Subcutaneous abdominal adipose tissue (tissue), 5 donors: ENCODE results near the gene SSBP1.
"Not testable (repeated sequence)": the region's sequence is repeated elsewhere in the genome, so short reads cannot be mapped to it uniquely, and the experiment has no call there.

ENCODE experiments used
- H3K27ac ChIP-seq: one replicate; pipeline ENCODE4 v1.7.0; 2013; ENCODE audit warnings: low read depth, mild to moderate bottlenecking, inconsistent platforms, low read length, moderate library complexity
- H3K27me3 ChIP-seq, 5 donors: one replicate each; pipeline ENCODE4 v1.7.0; 2013; ENCODE audit warnings: low read length in 5 of 5, inconsistent platforms in 1 of 5; ENCODE audit not compliant: control insufficient read depth in 5 of 5, insufficient read depth in 4 of 5
- H3K36me3 ChIP-seq, 5 donors: one replicate each; pipeline ENCODE4 v1.7.0; 2013; ENCODE audit warnings: low read length in 5 of 5; ENCODE audit not compliant: control insufficient read depth in 5 of 5, insufficient read depth in 5 of 5
- H3K4me1 ChIP-seq, 5 donors: one replicate each; pipeline ENCODE4 v1.7.0; 2013; ENCODE audit warnings: low read length in 5 of 5, mild to moderate bottlenecking in 3 of 5, moderate library complexity in 1 of 5; ENCODE audit not compliant: control insufficient read depth in 5 of 5, insufficient read depth in 5 of 5
- H3K4me3 ChIP-seq, 5 donors: one replicate each; pipeline ENCODE4 v1.7.0; 2013; ENCODE audit warnings: low read length in 5 of 5, low read depth in 1 of 5
- H3K9ac ChIP-seq, 5 donors: one replicate each; pipeline ENCODE4 v1.7.0; 2013; ENCODE audit warnings: low read length in 5 of 5, mild to moderate bottlenecking in 4 of 5, moderate library complexity in 3 of 5
- H3K9me3 ChIP-seq, 5 donors: one replicate each; pipeline ENCODE4 v1.7.0; 2013; ENCODE audit warnings: low read length in 5 of 5; ENCODE audit not compliant: control insufficient read depth in 5 of 5
- donor health status: healthy.
- donor health status: healthy.
- donor health status: healthy.
- donor health status: healthy.
- donor health status: healthy.

SSBP1 gene

GRCh38 chr7:141722529-141722928, 15.6 kb upstream of the SSBP1 start:
- no peak overlapping the region for H3K27ac ChIP-seq
- peaks cover 0 to 12% (median 0%) of the 10 kb centered on the region in 5 donors for H3K36me3 ChIP-seq
- H3K9ac ChIP-seq: no peak overlapping the region
- no peaks in the 10 kb centered on the region for H3K4me1 ChIP-seq
- H3K9me3 ChIP-seq: no peaks in the 10 kb centered on the region
- H3K4me3 ChIP-seq: no peak overlapping the region
- H3K27me3 ChIP-seq: no peaks in the 10 kb centered on the region

DNA sequence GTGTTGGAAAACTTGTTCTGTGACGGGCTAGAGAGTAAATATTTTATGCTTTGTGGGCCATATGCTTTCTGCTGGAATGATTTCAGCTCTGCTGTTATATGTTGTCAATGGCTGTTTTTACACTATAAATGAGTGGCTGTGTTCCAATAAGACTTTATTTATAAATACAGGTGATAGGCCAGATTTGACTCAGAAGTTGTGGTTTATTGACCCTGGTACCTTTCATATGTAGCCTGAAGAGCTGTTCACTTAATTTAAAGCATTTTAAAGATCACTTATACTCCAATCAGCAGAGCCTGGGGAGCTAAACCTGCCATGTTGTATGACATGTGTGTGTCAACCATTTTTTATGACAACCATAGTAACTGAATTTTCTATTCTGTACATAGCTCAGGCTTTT, 9.1 kb upstream of the SSBP1 start:
- H3K4me1 ChIP-seq: no peaks in the 10 kb centered on the region
- no peak overlapping the region for H3K27ac ChIP-seq
- no peak overlapping the region for H3K9ac ChIP-seq
- peaks cover 0 to 5% (median 0%) of the 10 kb centered on the region in 5 donors for H3K36me3 ChIP-seq
- H3K9me3 ChIP-seq: no peaks in the 10 kb centered on the region
- no peaks in the 10 kb centered on the region for H3K27me3 ChIP-seq
- H3K4me3 ChIP-seq: no peak overlapping the region

GRCh38 chr7:141731476-141732149, 6.5 kb upstream of the SSBP1 start:
- Histone ChIP-seq H3K4me1 (no peaks in the 10 kb centered on the region), H3K4me3 (no peak overlapping the region), H3K27me3 (no peaks in the 10 kb centered on the region), H3K9ac (no peak overlapping the region), H3K9me3 (no peaks in the 10 kb centered on the region), H3K27ac (no peak overlapping the region), H3K36me3 (peaks cover 0 to 2% (median 0%) of the 10 kb centered on the region in 5 donors)

DNA sequence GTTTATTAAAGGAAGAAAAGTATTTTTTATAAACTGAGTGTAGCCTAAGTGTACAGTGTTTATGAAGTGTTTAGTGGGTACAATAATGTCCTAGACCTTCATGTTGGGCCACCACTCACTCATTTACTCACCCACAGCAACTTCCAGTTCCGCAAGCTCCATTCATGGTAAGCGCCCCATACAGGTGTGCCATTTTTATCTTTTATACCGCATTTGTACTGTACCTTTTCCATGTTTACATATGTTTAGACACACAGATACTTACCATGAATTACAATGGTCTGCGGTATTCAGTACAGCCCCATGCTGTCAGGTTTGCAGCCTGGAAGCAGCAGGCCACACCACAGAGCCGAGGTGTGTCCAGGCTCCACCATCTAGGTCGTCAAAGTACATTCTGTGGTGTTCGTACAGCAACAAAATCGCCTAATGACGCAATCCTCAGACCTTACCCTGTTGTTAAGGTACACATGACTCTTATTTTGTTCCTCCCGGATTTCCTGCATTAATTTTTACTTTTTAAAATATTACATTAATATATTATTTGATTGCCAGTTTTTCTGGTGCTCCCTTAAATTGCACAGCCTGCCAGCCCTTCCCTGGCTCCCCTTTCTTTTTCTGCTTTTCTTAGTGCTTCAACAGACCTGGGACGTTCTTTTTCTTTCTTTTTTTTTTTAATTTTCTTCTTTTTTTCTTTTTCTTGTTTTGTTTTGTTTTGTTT, 881 bp upstream of the SSBP1 start:
- no peaks in the 10 kb centered on the region for H3K9me3 ChIP-seq
- H3K27ac ChIP-seq: peak overlapping the region; percentile 73
- peaks cover 11 to 22% (median 15%) of the 10 kb centered on the region in 5 donors for H3K36me3 ChIP-seq
- H3K4me3 ChIP-seq: peak overlapping the region; percentile 74 to 100 (median 97)
- H3K27me3 ChIP-seq: no peaks in the 10 kb centered on the region
- peak overlapping the region; percentile 51 to 84 (median 78) for H3K9ac ChIP-seq
- peaks cover 4 to 23% (median 20%) of the 10 kb centered on the region in 5 donors for H3K4me1 ChIP-seq

DNA sequence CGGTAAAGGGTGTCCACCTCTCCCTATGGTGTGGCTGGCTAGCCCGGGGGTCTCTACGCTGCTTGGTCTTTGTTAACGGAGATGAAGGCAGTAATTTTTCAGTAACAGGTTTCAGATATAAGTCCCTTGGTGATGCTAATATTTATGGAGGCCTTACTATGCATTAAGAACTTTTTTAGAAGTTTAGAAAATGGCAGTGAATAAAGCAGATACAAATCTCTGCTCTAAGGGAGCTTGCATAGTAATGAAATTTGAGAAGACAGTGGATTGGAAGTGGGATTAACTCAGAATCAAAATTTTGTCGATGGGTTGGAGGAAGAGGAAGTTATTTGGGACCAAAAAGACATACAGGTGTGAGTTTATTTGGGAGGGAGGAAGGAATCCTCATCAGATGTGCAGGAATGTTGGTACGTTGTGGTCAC, 445 bp downstream of the SSBP1 start:
- H3K4me3 ChIP-seq: peak overlapping the region; percentile 95 to 100 (median 99)
- H3K27me3 ChIP-seq: no peaks in the 10 kb centered on the region
- H3K27ac ChIP-seq: peak overlapping the region; percentile 73
- H3K9me3 ChIP-seq: no peaks in the 10 kb centered on the region
- H3K36me3 ChIP-seq: peaks cover 22 to 36% (median 28%) of the 10 kb centered on the region in 5 donors
- H3K4me1 ChIP-seq: peaks cover 4 to 23% (median 20%) of the 10 kb centered on the region in 5 donors
- H3K9ac ChIP-seq: peak overlapping the region; percentile 78 to 92 (median 84)

GRCh38 chr7:141739250-141739649, 1.1 kb downstream of the SSBP1 start:
- H3K27me3 ChIP-seq: no peaks in the 10 kb centered on the region
- H3K27ac ChIP-seq: peak overlapping the region; percentile 73
- H3K9ac ChIP-seq: peak overlapping the region in 2 of 5 donors; percentile 79 to 84

GRCh38 chr7:141742229-141742628, 4.1 kb downstream of the SSBP1 start:
- peaks cover 2 to 20% (median 17%) of the 10 kb centered on the region in 5 donors for H3K4me1 ChIP-seq
- H3K9ac ChIP-seq: no peak overlapping the region
- H3K27me3 ChIP-seq: no peaks in the 10 kb centered on the region
- H3K27ac ChIP-seq: no peak overlapping the region
- no peak overlapping the region for H3K4me3 ChIP-seq
- H3K36me3 ChIP-seq: peaks cover 45 to 64% (median 54%) of the 10 kb centered on the region in 5 donors
- H3K9me3 ChIP-seq: no peaks in the 10 kb centered on the region

More at GRCh38 chr7:141739250-141739649, 1.1 kb downstream of the SSBP1 start:
- H3K9me3 ChIP-seq: no peaks in the 10 kb centered on the region
- H3K4me1 ChIP-seq: peaks cover 4 to 23% (median 20%) of the 10 kb centered on the region in 5 donors
- H3K36me3 ChIP-seq: peaks cover 28 to 42% (median 34%) of the 10 kb centered on the region in 5 donors
- H3K4me3 ChIP-seq: peak overlapping the region in 3 of 5 donors; percentile 99 to 100 (median 100)

DNA sequence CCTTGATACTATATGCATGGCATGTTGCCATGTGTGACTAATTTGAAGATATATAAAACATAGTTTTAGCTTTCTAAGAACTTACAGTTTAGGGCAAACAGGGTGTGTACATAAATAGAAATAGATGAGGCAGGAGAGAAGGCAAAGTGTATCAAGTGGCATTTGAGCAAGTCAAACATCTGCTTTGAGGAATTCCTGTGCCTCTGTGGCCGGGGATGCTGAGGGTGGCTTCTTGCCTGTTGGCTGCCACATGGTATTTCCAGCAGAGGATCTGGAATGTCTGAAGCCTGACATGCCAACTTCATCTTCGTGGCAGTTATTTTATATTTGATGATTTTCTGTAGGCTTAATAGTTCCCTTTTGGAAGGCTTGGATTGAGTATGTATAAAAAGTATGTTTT, 6.0 kb downstream of the SSBP1 start:
- Histone ChIP-seq H3K4me1 (peaks cover 0 to 5% (median 4%) of the 10 kb centered on the region in 5 donors), H3K9me3 (no peaks in the 10 kb centered on the region), H3K4me3 (no peak overlapping the region), H3K27ac (no peak overlapping the region), H3K9ac (no peak overlapping the region), H3K36me3 (peaks cover 55 to 80% (median 65%) of the 10 kb centered on the region in 5 donors), H3K27me3 (no peaks in the 10 kb centered on the region)

- Histone ChIP-seq H3K9me3 (peaks cover 0 to 21% (median 15%) of the 10 kb centered on the region in 5 donors), H3K27ac (no peak overlapping the region), H3K36me3 (peaks cover 71 to 89% (median 76%) of the 10 kb centered on the region in 5 donors)
Measured at GRCh38 chr7:141748396-141748795, 10.2 kb downstream of the SSBP1 start.

GRCh38 chr7:141751904-141752303, 13.7 kb downstream of the SSBP1 start:
- not testable (repeated sequence) for H3K4me1 ChIP-seq, H3K27me3 ChIP-seq, H3K9ac ChIP-seq, H3K27ac ChIP-seq
- peak overlapping the region in 1 of 5 donors; percentile 31 for H3K4me3 ChIP-seq
- peaks cover 51 to 83% (median 65%) of the 10 kb centered on the region in 5 donors for H3K36me3 ChIP-seq
- peaks cover 0 to 21% (median 15%) of the 10 kb centered on the region in 5 donors for H3K9me3 ChIP-seq

More at GRCh38 chr7:141748396-141748795, 10.2 kb downstream of the SSBP1 start:
- H3K9ac ChIP-seq: no peak overlapping the region
- H3K4me1 ChIP-seq: no peaks in the 10 kb centered on the region
- H3K4me3 ChIP-seq: no peak overlapping the region
- H3K27me3 ChIP-seq: no peaks in the 10 kb centered on the region
